SKM-1 (cell line): ENCODE data around the gene ERC2.
A peak's percentile ranks its signal among the peaks of the same experiment; 100 is the strongest.

ENCODE experiments used
- DNase-seq: peaks from one replicate; lab custom pipeline; 2025; ENCODE audit not compliant: unreplicated experiment; lab: John Stamatoyannopoulos, UW

ERC2 gene

DNA sequence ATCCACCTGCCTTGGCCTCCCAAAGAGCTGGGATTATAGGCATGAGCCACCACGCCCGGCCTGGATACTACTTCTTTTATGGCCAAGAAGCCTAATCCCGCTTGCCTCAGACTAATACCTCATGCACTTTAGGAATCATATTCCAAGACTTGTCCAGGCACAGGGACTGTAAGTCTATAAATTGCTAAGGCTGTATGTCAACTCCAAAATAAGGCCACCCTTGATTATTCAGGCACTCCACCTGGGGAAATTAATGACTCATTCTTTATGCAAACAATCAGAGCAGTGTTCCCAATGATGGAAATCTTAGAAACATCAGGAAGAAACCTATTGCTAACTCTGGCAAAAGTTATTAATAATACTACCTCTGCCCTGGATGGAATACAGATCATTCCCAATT, 98.4 kb downstream of the ERC2 start:
- DNase-seq, result no peak

DNA sequence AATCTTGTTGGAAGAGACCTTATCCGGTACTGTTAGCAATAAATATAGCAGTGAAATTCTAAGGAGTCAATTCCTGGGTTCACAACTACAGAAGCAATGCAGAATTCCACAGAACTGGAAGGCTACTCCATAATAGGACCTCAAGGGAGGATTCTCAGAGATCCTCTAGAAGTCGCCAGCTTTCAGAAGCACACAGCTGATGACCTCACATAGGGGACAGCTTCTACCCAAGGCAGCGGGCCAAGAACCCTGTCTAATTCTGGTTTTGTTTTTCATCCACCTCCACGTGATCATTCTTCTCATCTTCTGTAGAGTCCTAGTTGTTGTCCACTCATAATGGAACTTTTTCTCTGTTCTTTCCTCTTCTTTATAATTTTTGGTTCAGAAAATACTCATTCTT, 99.4 kb downstream of the ERC2 start:
- no peak for DNase-seq

DNA sequence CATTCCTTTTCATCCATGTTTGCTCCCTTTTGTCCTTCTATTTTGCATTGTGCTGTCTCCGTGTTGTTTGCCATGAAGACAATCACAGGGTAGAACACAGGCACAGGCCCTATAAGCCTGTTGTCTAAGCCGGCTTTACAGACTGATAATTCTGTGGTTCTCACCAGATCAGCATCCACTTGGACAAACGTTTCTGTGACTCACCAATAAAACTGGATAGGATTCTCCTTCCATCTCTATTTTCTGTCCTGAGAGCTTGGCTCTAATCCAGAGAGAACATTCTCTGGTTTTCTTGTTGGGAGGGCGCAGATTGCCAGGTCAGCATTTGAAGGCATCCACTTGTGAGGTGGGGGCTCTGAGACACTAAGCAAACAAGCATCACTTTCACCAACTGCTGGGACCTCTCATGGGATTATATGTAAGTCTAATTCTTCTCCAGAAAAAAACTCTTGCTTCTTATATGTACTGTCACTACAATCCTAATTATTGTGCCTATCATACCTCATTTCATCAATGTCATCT, 101.6 kb downstream of the ERC2 start:
- no peak for DNase-seq

DNA sequence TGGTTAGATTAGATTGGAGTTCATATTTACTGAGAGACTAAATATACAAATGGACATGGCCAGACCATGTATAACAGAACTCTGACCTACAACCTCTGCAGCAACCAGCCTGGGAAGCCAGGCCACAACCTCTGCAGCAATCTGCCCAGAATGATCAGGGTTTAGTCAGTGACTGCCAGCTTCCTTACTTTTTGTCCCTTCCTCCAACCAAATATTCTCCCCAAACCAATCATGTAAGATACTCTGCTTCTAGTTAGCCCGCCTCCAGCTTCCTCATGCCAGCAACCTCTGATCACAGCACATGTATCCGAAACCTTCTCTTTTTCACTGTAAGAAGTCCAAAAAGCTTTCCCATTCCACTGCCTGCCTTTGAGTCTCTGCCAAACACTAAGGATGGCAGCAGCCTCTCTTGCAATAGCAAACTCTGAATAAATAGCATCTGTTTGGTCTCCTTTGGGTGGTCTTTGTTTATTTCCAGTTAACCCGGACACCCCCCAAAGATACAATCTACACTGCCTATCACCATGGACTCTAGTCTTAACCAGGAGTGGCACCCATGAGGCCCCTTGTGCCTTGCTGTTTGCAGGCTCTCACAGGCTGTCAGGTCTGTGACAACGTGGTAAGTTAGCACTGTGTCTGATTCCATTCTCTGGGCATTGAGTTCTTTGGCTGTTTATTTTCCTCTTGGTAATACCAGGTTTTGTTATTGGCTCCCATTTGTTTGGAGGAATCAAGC, 102.2 kb downstream of the ERC2 start:
- DNase-seq, result no peak

DNA sequence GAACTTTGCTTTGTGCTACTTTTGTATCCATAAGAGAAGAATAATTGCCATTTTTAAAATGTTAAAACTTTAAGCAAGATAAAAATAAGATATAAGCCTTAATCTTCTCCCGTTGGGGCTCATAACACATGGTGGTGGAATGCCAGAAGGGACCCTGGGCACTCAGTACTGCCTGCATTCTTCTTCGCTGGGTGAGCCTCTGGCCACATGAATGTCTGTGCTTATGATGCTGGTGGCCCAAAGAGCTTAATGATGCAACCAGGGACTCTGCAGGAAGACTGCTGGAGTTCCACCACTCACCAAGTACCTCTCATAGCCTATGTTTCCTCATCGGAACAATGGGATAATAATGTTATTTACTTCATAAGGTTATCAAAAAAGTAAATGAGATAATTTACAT, 103.6 kb downstream of the ERC2 start:
- no peak for DNase-seq

DNA sequence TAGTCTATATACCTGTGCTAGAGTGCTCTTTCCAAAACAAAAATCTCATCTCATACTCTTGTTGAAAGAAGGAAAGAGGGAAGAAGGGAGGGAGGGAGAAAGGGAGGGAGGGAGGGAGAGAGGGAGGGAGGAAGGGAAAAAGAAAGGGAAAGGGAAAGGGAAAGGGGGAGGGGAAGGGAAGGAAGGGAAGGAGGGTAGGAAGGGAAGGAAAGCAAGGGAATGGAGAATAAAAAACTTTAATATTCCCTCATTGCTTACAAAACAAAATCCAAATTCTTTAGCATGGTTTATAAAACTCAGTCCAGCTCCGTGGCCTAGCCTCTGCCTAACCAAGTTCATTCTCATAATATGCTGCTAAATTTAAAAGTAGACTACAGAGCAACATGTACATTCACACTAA, 104.5 kb downstream of the ERC2 start:
- no peak for DNase-seq

DNA sequence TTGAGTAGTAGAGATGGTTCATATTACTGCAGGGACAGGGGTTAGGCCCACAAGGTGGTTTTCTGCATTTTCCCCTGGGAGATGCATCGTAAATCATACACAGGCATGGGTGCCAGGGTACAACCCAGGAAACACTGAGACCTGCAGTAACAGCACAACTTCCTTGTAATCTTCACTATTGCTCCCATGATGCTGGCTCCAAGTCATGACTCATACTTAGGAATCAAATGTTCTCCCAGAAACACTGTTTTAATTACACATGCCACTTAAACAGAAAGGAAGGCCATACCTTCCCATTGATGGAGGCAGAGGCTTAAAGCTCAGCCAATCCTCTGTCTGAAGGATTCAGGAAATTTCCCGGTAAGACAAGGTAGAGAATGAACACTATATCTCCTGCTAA, 106.5 kb downstream of the ERC2 start:
- DNase-seq, result no peak

DNA sequence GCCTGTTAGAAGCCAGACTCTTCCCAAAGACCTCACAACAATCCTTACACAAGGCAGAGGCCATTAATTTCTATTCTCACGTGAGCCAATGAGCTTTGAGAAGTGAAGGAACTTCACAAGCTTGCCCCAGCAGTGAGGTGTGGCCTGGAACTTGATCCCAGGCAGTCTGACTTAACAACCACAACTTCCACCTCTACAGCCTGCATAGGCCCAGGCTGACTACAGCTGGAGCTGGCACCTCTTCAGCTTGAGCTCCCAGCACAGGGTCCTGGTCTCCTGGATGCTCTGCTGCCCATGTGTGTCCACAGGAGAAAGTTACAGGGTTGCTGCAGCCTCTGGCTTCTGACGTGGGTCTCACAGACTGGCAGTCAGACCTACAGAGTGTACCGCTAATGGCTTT, 111.0 kb downstream of the ERC2 start:
- no peak for DNase-seq

DNA sequence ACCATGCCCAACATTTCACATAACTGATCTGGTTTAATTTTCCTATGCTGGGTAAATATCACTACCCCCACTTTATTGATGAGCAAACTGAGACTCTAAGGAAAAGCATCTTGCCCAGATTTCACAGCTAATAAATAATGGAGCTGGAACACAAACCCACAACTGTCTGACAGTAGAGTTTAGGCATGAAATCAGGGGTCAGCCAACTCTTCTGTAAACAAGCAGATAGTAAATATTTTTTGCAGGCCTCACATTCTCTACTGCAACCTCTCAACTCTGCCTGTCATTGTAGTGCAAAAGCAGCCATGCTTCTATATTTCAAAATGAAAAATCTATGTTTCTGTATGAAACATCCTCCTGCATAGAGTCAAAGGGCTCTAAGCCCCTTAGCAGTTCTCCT, 111.5 kb downstream of the ERC2 start:
- no peak for DNase-seq

DNA sequence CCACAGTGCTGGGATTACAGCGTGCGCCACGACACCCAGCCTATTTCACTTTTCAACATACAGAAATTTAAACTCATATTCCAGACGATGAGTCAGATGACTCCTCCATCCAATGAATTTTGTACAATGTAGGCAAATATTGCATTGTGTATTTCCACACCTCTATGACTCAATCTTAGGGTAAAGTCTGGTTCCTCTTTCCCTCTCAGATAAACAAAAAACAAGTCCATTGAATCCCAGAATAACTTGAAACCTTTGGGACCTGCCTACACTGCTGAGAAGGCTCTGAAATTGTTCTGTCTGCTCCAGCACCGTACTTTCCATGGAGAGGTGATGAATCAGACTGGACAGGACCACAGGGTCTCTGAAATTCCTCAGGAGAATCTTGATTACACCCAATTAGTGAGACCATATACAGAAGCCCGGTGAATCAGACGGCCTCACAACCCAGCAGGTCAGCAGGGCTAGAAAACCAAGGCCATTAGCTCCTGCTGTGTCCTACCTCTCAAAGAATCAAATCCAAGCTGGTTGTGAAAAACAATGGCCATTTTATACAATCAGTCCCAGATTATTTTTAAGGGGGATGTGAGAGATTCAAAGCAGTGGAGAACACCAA, 112.6 kb downstream of the ERC2 start:
- no peak for DNase-seq

DNA sequence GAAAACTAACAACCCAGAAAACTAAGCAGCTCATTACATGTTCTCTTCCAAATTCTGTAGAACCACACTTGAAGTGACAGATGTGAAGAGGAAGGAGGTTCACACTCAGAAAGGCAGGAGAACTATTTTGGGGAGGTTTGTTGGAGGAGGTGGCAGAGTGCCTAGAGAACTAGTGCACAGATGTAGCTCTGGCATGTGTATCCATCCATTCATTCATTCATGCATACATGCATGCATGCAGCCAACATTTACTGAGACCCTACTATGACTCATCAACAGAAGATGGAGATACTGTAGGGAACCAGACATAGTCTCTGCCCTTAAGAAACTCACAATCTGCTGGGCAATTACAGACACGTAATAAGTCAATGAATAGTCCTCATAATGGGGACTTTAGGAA, 116.7 kb downstream of the ERC2 start:
- no peak for DNase-seq

DNA sequence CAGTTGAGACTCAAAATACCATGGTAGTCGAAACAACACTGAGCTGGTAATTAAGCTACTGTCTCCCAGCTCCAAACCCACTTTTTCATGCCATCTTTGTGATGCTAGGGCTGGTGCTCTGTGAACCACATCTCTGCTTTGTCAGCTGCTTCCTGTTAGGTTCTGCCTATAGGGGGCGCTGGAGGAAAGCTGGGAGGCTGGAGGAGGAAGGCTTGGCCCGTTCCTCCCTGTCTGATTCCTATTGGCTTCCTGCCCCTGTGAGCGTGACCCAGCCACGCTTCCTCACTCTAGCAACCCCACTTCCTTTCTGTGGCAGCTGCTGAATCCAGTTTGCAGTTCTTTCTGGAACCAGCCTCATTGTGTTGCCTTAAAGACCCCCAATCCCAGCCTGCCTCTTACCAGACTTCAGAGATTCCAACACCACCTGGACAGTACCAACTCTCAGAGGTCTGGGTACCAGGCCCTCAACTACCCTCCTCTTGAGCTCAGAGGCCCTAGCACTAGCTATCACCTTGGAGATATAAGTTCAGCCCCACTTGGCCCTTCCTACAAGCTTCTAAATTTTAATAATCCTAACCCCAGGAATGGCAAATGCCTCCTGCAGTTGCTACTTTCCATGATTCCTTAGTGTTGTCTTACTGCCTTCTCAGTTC, 120.9 kb downstream of the ERC2 start:
- peak; percentile 31 for DNase-seq

DNA sequence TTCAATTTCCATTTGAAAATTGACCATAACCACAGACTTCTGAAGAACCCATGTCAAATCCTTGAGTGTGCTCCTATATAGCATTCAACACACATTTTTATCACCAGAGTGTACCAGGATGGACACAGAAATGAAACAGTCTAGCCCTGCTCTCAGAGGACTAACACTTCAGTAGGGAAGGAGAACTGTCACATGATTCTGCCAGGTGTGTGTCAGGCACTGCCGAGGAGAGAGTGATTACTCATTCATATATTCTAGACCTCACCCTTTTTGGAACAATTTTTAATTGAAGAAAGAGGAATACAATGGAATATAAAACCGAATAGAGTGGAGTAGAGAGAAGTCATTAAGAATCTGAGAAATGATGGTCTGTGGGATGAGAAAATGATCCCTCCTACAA, 125.8 kb downstream of the ERC2 start:
- DNase-seq, result no peak

DNA sequence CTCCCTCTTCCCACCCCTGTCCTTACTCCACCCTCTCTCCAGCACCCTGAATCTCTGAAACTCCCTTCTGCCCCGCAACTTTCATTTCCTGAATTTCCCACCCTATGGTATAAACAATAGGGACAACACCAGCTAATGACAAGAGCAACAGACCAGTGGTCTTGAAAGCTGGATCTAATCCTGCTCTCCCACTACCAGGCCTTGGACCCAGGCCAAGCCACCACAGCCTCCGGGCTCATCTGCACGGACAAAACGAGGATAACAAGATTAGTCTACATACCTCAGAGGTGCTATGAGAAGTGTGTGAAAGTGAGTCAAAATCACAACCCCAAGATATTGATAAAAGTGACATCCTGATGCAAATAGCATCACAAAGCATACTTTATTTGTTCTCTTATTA, 128.6 kb downstream of the ERC2 start:
- no peak for DNase-seq

DNA sequence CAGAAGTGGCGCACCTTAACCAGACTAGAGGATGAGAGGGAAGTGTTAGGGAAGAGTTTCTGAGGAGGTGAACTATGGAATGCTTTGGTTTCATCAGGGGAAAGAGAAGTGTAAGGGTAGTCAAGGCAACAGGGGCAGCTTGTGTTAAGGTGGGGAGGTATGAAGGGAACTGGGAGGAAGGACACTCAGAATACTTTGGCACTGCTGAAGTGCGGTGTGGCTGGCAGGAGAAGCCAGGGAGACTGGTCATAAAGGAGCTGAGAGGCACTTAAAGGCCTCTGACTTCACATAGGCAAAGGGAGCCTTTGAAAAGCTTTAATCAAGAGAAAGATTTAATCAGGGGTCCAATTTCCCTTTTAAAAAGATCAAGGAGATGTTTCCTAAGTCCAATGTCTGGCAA, 129.0 kb downstream of the ERC2 start:
- no peak for DNase-seq

DNA sequence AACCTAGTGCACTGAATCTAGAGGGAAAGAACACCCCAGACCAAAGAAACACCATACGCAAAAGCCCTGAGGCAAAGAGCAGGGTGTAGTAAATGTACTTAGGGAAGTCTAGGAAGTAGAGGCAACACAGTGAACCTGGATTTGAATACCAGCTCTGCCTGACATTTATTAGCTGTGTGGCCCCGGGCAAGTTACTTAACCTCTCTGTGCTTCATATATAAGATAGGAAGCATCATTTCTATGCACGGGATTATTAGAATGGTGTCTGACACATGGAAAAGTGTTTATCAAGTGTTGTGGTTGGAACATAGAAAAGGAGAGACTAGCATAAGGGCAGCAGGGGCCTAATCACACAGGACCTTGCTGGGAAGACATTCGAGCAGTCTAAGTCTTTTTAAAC, 132.2 kb downstream of the ERC2 start:
- no peak for DNase-seq

DNA sequence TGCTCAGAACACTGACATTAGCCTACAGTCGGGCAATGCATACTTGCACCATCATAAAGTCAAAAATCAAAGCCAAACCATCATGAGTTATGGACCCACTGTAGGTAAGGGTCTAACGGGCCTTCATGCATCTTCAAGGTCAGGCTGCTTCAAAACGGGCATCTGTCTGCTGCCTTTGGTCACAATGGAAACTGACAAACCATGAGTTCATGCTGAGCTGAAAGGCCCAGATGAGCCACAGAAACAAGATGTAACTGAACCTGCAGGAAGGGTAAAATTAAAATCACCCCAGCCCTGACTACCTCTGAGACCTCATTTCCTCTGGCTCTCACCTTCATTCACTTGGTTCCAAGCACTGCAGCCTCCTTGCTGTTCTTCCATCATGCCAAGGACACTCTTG, 143.8 kb downstream of the ERC2 start:
- no peak for DNase-seq

DNA sequence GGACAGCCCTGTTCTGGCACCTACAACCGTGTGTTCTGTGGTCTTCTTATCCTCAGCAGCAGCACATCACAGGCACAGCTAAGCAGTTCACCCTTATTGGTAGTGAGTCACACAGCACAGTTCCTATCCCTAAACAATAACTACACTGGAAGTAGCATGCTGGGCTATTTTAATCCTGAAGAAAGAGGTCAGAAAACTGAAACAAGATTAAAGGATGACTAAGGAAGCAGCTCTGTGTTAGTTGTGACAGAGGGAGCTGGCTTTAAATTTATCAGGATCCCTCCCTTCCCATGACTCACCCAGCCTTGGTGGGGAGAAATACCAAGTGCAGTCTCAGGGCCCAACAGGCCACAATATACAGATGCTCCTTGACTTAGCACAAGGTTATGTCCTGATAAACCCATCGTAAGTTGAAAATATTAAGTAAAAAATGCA, 144.3 kb downstream of the ERC2 start:
- DNase-seq, result no peak

DNA sequence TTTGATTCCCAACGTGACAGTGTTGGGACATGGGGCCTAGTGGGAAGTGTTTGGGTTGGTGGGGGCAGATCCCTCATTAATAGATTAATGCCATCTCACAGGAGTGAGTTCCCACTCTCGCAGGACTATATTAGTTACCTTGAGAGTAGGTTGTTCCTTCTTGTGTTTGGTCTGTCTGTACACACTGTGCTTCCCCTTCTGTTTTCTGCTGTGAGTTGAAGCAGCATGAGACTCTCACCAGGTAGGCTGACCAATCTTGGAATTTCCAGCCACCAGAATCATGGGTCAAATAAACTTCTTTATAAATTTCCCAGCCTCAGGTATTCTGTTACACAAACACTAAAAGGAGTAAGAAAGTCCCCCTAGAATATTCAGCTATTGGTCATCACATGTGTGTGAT, 145.4 kb downstream of the ERC2 start:
- no peak for DNase-seq

DNA sequence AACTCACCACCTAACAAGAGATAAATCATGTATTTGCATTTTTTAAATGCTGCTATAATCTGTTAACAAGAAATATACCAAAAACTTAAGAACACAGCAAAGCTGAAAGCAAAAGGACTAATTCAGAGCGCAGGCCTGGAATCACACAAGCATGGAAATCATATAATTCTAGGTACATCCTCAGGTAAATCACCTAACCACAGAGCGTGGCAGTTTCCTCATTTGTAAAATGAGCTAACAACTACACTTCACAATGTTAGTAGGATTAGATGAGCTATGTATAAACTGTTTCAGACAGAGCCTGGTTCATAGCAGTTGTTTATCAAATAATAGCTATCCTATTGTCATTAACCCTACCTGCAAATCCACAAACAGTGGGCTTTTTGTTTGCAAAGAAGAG, 146.4 kb downstream of the ERC2 start:
- no peak for DNase-seq

DNA sequence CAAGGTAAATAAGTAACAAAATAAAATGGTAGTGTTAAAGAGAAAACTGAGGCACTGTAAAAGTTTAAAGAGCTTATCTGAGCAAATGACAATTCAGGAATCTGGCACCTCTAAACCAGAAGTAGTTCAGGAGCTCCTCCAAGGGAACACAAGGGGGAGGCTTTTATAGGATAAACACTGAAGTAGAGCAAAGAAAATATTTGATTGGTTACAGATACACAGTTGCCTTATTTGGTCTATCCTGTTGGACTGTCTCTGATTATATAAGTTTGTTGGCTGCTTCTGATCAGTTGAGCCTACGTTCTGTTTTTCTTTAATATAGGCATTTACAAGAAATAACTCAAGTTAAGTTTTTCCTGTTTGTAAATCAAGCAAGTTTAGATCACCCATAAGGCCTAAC, 146.9 kb downstream of the ERC2 start:
- no peak for DNase-seq

DNA sequence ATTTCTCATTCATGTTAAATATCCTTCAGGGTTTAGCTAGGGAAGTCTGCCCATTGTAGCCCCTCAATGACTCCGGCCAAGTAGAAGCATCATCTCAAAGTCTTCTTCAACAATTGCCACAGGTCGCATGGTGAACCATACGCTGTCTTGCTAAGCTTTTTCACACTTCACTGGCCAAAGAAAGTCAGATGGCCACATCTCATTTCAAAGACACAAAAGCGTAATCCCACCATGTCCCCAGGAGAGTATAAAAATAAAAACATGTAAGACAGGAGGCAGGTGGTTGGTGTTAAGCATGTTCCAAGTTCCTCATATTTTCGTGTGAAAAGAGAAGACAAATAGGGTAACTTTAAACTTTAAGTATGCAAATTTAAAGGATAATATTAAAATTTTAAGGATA, 147.4 kb downstream of the ERC2 start:
- no peak for DNase-seq
